Measurements from ENCODE around the gene PVR. TPM values are rescaled to one million over a fixed set of nuclear protein-coding genes. Genes with fewer than 3 reads are reported as not detected.
A peak's percentile ranks its signal among the peaks of the same experiment; 100 is the strongest.

PVR gene
- total and polyA plus RNA-seq, 4 donors = 11.4 to 49.0 (median 32.1) TPM

DNA sequence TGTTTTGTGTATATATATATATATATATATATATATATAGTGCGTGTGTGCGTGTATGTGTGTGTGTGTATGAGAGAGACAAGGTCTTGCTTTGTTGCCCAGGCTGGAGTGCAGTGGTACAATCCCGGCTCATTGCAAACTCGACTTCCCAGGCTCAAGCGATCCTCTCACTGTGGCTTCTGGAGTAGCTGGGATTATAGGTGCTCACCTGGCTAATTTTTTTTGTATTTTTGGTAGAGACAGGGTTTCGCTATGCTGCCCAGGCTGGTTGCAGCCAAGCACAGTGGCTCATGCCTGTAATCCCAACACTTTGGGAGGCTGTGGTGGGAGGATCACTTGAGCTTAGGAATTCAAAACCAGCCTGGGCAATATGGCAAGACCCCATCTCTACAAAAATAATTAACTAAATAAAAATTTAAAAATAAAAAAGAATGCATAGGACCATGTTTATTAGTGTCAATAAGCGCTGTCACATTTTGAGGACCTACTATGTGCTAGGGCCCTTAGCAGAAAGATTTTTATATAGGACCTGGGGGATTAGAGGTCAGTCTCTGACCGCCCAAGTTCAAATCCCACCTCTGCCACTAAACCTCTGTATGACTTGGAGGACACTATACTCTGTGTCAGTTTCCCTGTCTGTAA lies 1.8 kb downstream of the PVR start:
- Histone ChIP-seq H3K27ac (ENCODE audit: low read depth in 1 of 2, low read length in 2 of 2) (no peak overlapping the region), H3K27me3 (ENCODE audit: control insufficient read depth in 4 of 4, insufficient read depth in 4 of 4, low read length in 3 of 4) (no peaks in the 10 kb centered on the region), H3K4me3 (ENCODE audit: low read depth in 1 of 3, low read length in 3 of 3) (peak overlapping the region in 1 of 3 donors; percentile 32), H3K9ac (ENCODE audit: low read depth in 1 of 2, low read length in 2 of 2) (no peak overlapping the region), H3K36me3 (ENCODE audit: control insufficient read depth in 4 of 4, insufficient read depth in 3 of 4, low read depth in 1 of 4, low read length in 3 of 4) (peaks cover 0 to 27% (median 11%) of the 10 kb centered on the region in 4 donors), H3K9me3 (ENCODE audit: control insufficient read depth in 4 of 4, low read length in 3 of 4) (no peaks in the 10 kb centered on the region), H3K4me1 (ENCODE audit: control insufficient read depth in 4 of 4, insufficient read depth in 4 of 4, low read length in 3 of 4) (peaks cover 5 to 45% (median 36%) of the 10 kb centered on the region in 4 donors)
- 76% methylated on average over 8 of the region's 8 CpGs for WGBS
- TF ChIP-seq EGR1 (IDR thresholded peaks at IDR 0.05; ENCODE audit: low read depth in 2 of 2) = no peak
- TF ChIP-seq, protein P1, sequence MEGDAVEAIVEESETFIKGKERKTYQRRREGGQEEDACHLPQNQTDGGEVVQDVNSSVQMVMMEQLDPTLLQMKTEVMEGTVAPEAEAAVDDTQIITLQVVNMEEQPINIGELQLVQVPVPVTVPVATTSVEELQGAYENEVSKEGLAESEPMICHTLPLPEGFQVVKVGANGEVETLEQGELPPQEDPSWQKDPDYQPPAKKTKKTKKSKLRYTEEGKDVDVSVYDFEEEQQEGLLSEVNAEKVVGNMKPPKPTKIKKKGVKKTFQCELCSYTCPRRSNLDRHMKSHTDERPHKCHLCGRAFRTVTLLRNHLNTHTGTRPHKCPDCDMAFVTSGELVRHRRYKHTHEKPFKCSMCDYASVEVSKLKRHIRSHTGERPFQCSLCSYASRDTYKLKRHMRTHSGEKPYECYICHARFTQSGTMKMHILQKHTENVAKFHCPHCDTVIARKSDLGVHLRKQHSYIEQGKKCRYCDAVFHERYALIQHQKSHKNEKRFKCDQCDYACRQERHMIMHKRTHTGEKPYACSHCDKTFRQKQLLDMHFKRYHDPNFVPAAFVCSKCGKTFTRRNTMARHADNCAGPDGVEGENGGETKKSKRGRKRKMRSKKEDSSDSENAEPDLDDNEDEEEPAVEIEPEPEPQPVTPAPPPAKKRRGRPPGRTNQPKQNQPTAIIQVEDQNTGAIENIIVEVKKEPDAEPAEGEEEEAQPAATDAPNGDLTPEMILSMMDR (IDR thresholded peaks at IDR 0.05; ENCODE audit: low read depth, low read length, missing input control) = no peak
- TF ChIP-seq GABPA (IDR thresholded peaks at IDR 0.05 in 1 of 2, conservative IDR thresholded peaks at IDR 0.05 in 1 of 2) = no peak
- TF ChIP-seq SP1 (IDR thresholded peaks at IDR 0.05) = no peak
- TF ChIP-seq HNF4G (IDR thresholded peaks at IDR 0.05) = no peak
- TF ChIP-seq, protein P2, sequence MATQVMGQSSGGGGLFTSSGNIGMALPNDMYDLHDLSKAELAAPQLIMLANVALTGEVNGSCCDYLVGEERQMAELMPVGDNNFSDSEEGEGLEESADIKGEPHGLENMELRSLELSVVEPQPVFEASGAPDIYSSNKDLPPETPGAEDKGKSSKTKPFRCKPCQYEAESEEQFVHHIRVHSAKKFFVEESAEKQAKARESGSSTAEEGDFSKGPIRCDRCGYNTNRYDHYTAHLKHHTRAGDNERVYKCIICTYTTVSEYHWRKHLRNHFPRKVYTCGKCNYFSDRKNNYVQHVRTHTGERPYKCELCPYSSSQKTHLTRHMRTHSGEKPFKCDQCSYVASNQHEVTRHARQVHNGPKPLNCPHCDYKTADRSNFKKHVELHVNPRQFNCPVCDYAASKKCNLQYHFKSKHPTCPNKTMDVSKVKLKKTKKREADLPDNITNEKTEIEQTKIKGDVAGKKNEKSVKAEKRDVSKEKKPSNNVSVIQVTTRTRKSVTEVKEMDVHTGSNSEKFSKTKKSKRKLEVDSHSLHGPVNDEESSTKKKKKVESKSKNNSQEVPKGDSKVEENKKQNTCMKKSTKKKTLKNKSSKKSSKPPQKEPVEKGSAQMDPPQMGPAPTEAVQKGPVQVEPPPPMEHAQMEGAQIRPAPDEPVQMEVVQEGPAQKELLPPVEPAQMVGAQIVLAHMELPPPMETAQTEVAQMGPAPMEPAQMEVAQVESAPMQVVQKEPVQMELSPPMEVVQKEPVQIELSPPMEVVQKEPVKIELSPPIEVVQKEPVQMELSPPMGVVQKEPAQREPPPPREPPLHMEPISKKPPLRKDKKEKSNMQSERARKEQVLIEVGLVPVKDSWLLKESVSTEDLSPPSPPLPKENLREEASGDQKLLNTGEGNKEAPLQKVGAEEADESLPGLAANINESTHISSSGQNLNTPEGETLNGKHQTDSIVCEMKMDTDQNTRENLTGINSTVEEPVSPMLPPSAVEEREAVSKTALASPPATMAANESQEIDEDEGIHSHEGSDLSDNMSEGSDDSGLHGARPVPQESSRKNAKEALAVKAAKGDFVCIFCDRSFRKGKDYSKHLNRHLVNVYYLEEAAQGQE (IDR thresholded peaks at IDR 0.05) = no peak
- TF ChIP-seq, protein P3, sequence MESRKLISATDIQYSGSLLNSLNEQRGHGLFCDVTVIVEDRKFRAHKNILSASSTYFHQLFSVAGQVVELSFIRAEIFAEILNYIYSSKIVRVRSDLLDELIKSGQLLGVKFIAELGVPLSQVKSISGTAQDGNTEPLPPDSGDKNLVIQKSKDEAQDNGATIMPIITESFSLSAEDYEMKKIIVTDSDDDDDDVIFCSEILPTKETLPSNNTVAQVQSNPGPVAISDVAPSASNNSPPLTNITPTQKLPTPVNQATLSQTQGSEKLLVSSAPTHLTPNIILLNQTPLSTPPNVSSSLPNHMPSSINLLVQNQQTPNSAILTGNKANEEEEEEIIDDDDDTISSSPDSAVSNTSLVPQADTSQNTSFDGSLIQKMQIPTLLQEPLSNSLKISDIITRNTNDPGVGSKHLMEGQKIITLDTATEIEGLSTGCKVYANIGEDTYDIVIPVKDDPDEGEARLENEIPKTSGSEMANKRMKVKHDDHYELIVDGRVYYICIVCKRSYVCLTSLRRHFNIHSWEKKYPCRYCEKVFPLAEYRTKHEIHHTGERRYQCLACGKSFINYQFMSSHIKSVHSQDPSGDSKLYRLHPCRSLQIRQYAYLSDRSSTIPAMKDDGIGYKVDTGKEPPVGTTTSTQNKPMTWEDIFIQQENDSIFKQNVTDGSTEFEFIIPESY (IDR thresholded peaks at IDR 0.05) = no peak
- no peak for TF ChIP-seq TAF1 (conservative IDR thresholded peaks at IDR 0.05)
- TF ChIP-seq JUND (IDR thresholded peaks at IDR 0.05) = no peak
- TF ChIP-seq, protein P4, sequence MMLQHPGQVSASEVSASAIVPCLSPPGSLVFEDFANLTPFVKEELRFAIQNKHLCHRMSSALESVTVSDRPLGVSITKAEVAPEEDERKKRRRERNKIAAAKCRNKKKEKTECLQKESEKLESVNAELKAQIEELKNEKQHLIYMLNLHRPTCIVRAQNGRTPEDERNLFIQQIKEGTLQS (IDR thresholded peaks at IDR 0.05) = no peak
- TF ChIP-seq RAD21 (IDR thresholded peaks at IDR 0.05) = no peak
- TF ChIP-seq FOXA2 (IDR thresholded peaks at IDR 0.05) = no peak
- TF ChIP-seq, protein P5, sequence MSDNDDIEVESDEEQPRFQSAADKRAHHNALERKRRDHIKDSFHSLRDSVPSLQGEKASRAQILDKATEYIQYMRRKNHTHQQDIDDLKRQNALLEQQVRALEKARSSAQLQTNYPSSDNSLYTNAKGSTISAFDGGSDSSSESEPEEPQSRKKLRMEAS (IDR thresholded peaks at IDR 0.05) = no peak
- no peak for TF ChIP-seq RXRA (IDR thresholded peaks at IDR 0.05)
- TF ChIP-seq YY1 (IDR thresholded peaks at IDR 0.05) = no peak
- no peak for TF ChIP-seq HNF4A (conservative IDR thresholded peaks at IDR 0.05)
- TF ChIP-seq FOXA1 (IDR thresholded peaks at IDR 0.05) = no peak
- TF ChIP-seq NR2F2 (IDR thresholded peaks at IDR 0.05) = no peak
- no peak for DNase-seq (ENCODE audit: low spot score)

All from liver (tissue), 9 donors.